SK-N-SH treated with all-trans-retinoic acid at 6 μM for 48 hours (cell line): ENCODE measurements around the gene TMPRSS11B.

ENCODE experiments used
- ATAC-seq: fragments of 200-7000 bp; cut with Tn5 transposase; 3 replicates; pipeline ENCODE4 v1.9.1; 2020; ENCODE audit warnings: mild to moderate bottlenecking, moderate library complexity
- ARNTL ChIP-seq: fragments of 450-650 bp; formaldehyde crosslinking; IDR thresholded peaks from 2 replicates; pipeline ENCODE4 v1.5.0; 2020; ENCODE audit warnings: low read depth, mild to moderate bottlenecking, moderate library complexity, borderline replicate concordance
- BACH2 ChIP-seq: fragments of 250-450 bp; sonication (Bioruptor Pico); IDR thresholded peaks from 2 replicates; pipeline ENCODE4 v1.9.0; 2021; ENCODE audit warnings: mild to moderate bottlenecking, borderline replicate concordance
- CREB5 ChIP-seq: fragments of 250-450 bp; sonication (Bioruptor Pico); IDR thresholded peaks from 2 replicates; pipeline ENCODE4 v1.5.1; 2020; ENCODE audit warnings: low read depth, mild to moderate bottlenecking, moderate library complexity
- CSDC2 ChIP-seq: fragments of 250-450 bp; sonication (Bioruptor Pico); IDR thresholded peaks from 2 replicates; pipeline ENCODE4 v1.5.0; 2020; ENCODE audit warnings: mild to moderate bottlenecking, moderate library complexity
- CSRNP3 ChIP-seq: fragments of 250-450 bp; sonication (Bioruptor Pico); IDR thresholded peaks from 2 replicates; pipeline ENCODE4 v1.5.1; 2021; ENCODE audit warnings: mild to moderate bottlenecking, moderate library complexity
- ESRRG ChIP-seq: fragments of 250-450 bp; sonication (Bioruptor Pico); IDR thresholded peaks from 2 replicates; pipeline ENCODE4 v1.6.1; 2021; ENCODE audit warnings: mild to moderate bottlenecking
- GLIS3 ChIP-seq: fragments of 250-450 bp; sonication (Bioruptor Pico); IDR thresholded peaks from 2 replicates; pipeline ENCODE4 v1.5.0; 2020; ENCODE audit warnings: mild to moderate bottlenecking, moderate library complexity
- ISL1 ChIP-seq: fragments of 250-450 bp; sonication (Bioruptor Pico); IDR thresholded peaks from 2 replicates; pipeline ENCODE4 v2.1.2; 2022; ENCODE audit warnings: mild to moderate bottlenecking, moderate library complexity
- OSR1 ChIP-seq: fragments of 250-450 bp; sonication (Bioruptor Pico); IDR thresholded peaks from 2 replicates; pipeline ENCODE4 v1.8.0; 2022; ENCODE audit warnings: moderate library complexity, mild to moderate bottlenecking, inconsistent platforms
- PATZ1 ChIP-seq: fragments of 250-450 bp; sonication (Bioruptor Pico); IDR thresholded peaks from 2 replicates; pipeline ENCODE4 v1.8.0; 2020; ENCODE audit warnings: mild to moderate bottlenecking, moderate library complexity, borderline replicate concordance
- POU6F1 ChIP-seq: fragments of 250-450 bp; sonication (Bioruptor Pico); IDR thresholded peaks from 2 replicates; pipeline ENCODE4 v1.8.0; 2021; ENCODE audit warnings: low read depth, mild to moderate bottlenecking, moderate library complexity, borderline replicate concordance
- PPARA ChIP-seq: fragments of 250-450 bp; sonication (Bioruptor Pico); IDR thresholded peaks from 2 replicates; pipeline ENCODE4 v1.5.0; 2020; ENCODE audit warnings: mild to moderate bottlenecking, borderline replicate concordance
- RARB ChIP-seq: fragments of 250-450 bp; sonication (Bioruptor Pico); IDR thresholded peaks from 2 replicates; pipeline ENCODE4 v1.8.0; 2021; ENCODE audit warnings: mild to moderate bottlenecking, moderate library complexity
- SNAI2 ChIP-seq: fragments of 250-450 bp; sonication (Bioruptor Pico); IDR thresholded peaks from 2 replicates; pipeline ENCODE4 v1.5.0; 2020; ENCODE audit warnings: mild to moderate bottlenecking, moderate library complexity
- TCF4 ChIP-seq: fragments of 250-450 bp; sonication (Bioruptor Pico); IDR thresholded peaks from 2 replicates; pipeline ENCODE4 v1.8.0; 2021; ENCODE audit warnings: mild to moderate bottlenecking, moderate library complexity, borderline replicate concordance
- TOX ChIP-seq: fragments of 250-450 bp; sonication (Bioruptor Pico); IDR thresholded peaks from 2 replicates; pipeline ENCODE4 v1.8.0; 2021; ENCODE audit warnings: mild to moderate bottlenecking, moderate library complexity, borderline replicate concordance
- TSHZ2 ChIP-seq: fragments of 250-450 bp; sonication (Bioruptor Pico); IDR thresholded peaks from 2 replicates; pipeline ENCODE4 v1.5.0; 2020; ENCODE audit warnings: mild to moderate bottlenecking, moderate library complexity
- ZFP3 ChIP-seq: fragments of 250-450 bp; sonication (Bioruptor Pico); IDR thresholded peaks from 2 replicates; pipeline ENCODE4 v1.5.0; 2020; ENCODE audit warnings: mild to moderate bottlenecking, moderate library complexity
- ZFP30 ChIP-seq: fragments of 450-650 bp; formaldehyde crosslinking; IDR thresholded peaks from 2 replicates; pipeline ENCODE4 v1.5.0; 2022; ENCODE audit warnings: mild to moderate bottlenecking, moderate library complexity
- ZNF565 ChIP-seq: fragments of 450-650 bp; formaldehyde crosslinking; conservative IDR thresholded peaks from 2 replicates; pipeline ENCODE4 v1.5.0; 2020; ENCODE audit warnings: low read depth, mild to moderate bottlenecking, moderate library complexity
- ZNF70 ChIP-seq: fragments of 450-650 bp; formaldehyde crosslinking; IDR thresholded peaks from 2 replicates; pipeline ENCODE4 v1.5.0; 2020; ENCODE audit warnings: mild to moderate bottlenecking, moderate library complexity
- ZNF8 ChIP-seq: fragments of 450-650 bp; formaldehyde crosslinking; IDR thresholded peaks from 2 replicates; pipeline ENCODE4 v1.5.0; 2020; ENCODE audit warnings: mild to moderate bottlenecking, moderate library complexity

The TMPRSS11B gene

GRCh38 chr4:68272860-68273259 is 27.4 kb upstream of the TMPRSS11B start:
- TF ChIP-seq TOX (CRISPR knock-in tag) (no peak), CSDC2 (no peak), ARNTL (CRISPR knock-in tag) (no peak), BACH2 (no peak), ZNF8 (CRISPR knock-in tag) (no peak), POU6F1 (CRISPR knock-in tag) (no peak), RARB (no peak), TSHZ2 (CRISPR knock-in tag) (no peak), TCF4 (CRISPR knock-in tag) (no peak), OSR1 (CRISPR knock-in tag) (no peak), PPARA (CRISPR knock-in tag) (no peak), ISL1 (CRISPR knock-in tag) (no peak)

GRCh38 chr4:68272380-68272779 is 26.9 kb upstream of the TMPRSS11B start:
- ATAC-seq, result peak; percentile 31; the same call in 2 of the 3 replicates
- TF ChIP-seq CSDC2 (no peak), ARNTL (CRISPR knock-in tag) (no peak), ZFP30 (CRISPR knock-in tag) (no peak), ESRRG (CRISPR knock-in tag) (no peak), RARB (no peak), ZNF565 (CRISPR knock-in tag) (no peak), ISL1 (CRISPR knock-in tag) (no peak), ZFP3 (CRISPR knock-in tag) (no peak), BACH2 (no peak), PPARA (CRISPR knock-in tag) (no peak), PATZ1 (CRISPR knock-in tag) (no peak), TOX (CRISPR knock-in tag) (no peak), GLIS3 (CRISPR knock-in tag) (no peak), TCF4 (CRISPR knock-in tag) (no peak), TSHZ2 (CRISPR knock-in tag) (no peak), ZNF70 (CRISPR knock-in tag) (no peak), POU6F1 (CRISPR knock-in tag) (no peak), CREB5 (no peak), SNAI2 (CRISPR knock-in tag) (no peak), CSRNP3 (no peak)

More at GRCh38 chr4:68272860-68273259, 27.4 kb upstream of the TMPRSS11B start:
- no peak for ATAC-seq
